Suprapubic skin (tissue), 4 donors: ENCODE data around the gene SMARCC2. TPM values are rescaled to one million over a fixed set of nuclear protein-coding genes. Genes with fewer than 3 reads are reported as not detected.

Experiments
- DNase-seq, 2 donors: peaks; one replicate each; pipeline ENCODE4 v3.0.0-alpha.2; 2019; ENCODE audit warnings: low spot score in 2 of 2
- H3K27ac ChIP-seq: fragments of 200-600 bp; sonication (generic); one replicate; pipeline ENCODE4 v1.5.1; 2019
- H3K27me3 ChIP-seq: fragments of 200-600 bp; sonication (generic); one replicate; pipeline ENCODE4 v1.5.1; 2019
- H3K36me3 ChIP-seq: fragments of 200-600 bp; sonication (generic); one replicate; pipeline ENCODE4 v1.5.1; 2019
- H3K4me1 ChIP-seq: fragments of 200-600 bp; sonication (generic); one replicate; pipeline ENCODE4 v1.5.1; 2019
- H3K4me3 ChIP-seq: fragments of 200-600 bp; sonication (generic); one replicate; pipeline ENCODE4 v1.5.1; 2019; ENCODE audit warnings: mild to moderate bottlenecking
- H3K9me3 ChIP-seq: fragments of 200-600 bp; sonication (generic); one replicate; pipeline ENCODE4 v1.5.1; 2019
- CTCF ChIP-seq, 2 donors: fragments of 200-600 bp in 1 of 2; fragments of 450-650 bp in 1 of 2; sonication (generic) in 1 of 2; IDR thresholded peaks; one replicate each; pipeline ENCODE4 v1.5.1; 2016 to 2019; ENCODE audit warnings: antibody characterized with exemption in 2 of 2, mild to moderate bottlenecking in 1 of 2, moderate library complexity in 1 of 2
- EP300 ChIP-seq: sonication (generic); formaldehyde crosslinking; IDR thresholded peaks from one replicate; pipeline ENCODE4 v1.6.1; 2017; ENCODE audit warnings: antibody characterized with exemption
- POLR2A ChIP-seq, 2 donors: fragments of 450-650 bp; IDR thresholded peaks; one replicate each; pipeline ENCODE4 v1.6.1; 2017; ENCODE audit warnings: antibody characterized with exemption in 2 of 2, mild to moderate bottlenecking in 2 of 2, moderate library complexity in 2 of 2
- POLR2AphosphoS5 ChIP-seq, 3 donors: sonication (generic); formaldehyde crosslinking; IDR thresholded peaks; one replicate each; pipeline ENCODE4 v1.6.1; 2017; ENCODE audit warnings: antibody characterized with exemption in 3 of 3
- WGBS: methylation state at CpG from one replicate; pipeline ENCODE4 v1.1.5; 2018; 5-methylcytosine and 5-hydroxymethylcytosine counted together
- total RNA-seq, 4 donors: library from RNA; depleted of rRNA; stranded (reverse); fragments of >200 nt; gene quantifications; one replicate each; pipeline ENCODE4 v1.1.0, GENCODE V29; 2016

The SMARCC2 gene
- total RNA-seq, 4 donors from 2014 or later = 53.6 to 137 (median 85.9) TPM

GRCh38 chr12:56116267-56117081, 72.8 kb downstream of the SMARCC2 start, which contains the start of gene RPL41:
TSS of gene RPL41 (plus strand) at chr12:56116633.
- H3K4me3 ChIP-seq = peak within 1 kb of the TSS; percentile 88
- peak within 1 kb of the TSS; percentile 95 for H3K27ac ChIP-seq
- TF ChIP-seq CTCF (IDR thresholded peaks at IDR 0.05) (no peak), EP300 (no peak), POLR2A (IDR thresholded peaks at IDR 0.05) (peak; percentile 96 to 98), POLR2AphosphoS5 (IDR thresholded peaks at IDR 0.05) (peak; percentile 94 to 99 (median 95))
- peaks cover 32% of the 10 kb centered on the region for H3K36me3 ChIP-seq
- H3K9me3 ChIP-seq = no peaks in the 10 kb centered on the region
- 0% methylated on average over 34 of the region's 34 CpGs for WGBS
- H3K27me3 ChIP-seq = no peaks in the 10 kb centered on the region
- H3K4me1 ChIP-seq = peaks cover 28% of the 10 kb centered on the region
- peak; percentile 96 to 97 for DNase-seq

GRCh38 chr12:56115329-56115728, 74.0 kb downstream of the SMARCC2 start:
- H3K27me3 ChIP-seq = no peaks in the 10 kb centered on the region
- peaks cover 32% of the 10 kb centered on the region for H3K4me1 ChIP-seq
- H3K36me3 ChIP-seq = peaks cover 34% of the 10 kb centered on the region
- H3K27ac ChIP-seq = peak overlapping the region; percentile 95
- WGBS = 34% methylated on average over 10 of the region's 10 CpGs
- no peak for DNase-seq
- no peaks in the 10 kb centered on the region for H3K9me3 ChIP-seq
- TF ChIP-seq CTCF (IDR thresholded peaks at IDR 0.05) = no peak
- TF ChIP-seq POLR2AphosphoS5 (IDR thresholded peaks at IDR 0.05) = no peak
- TF ChIP-seq POLR2A (IDR thresholded peaks at IDR 0.05) = no peak
- no peak for TF ChIP-seq EP300
- peak overlapping the region; percentile 88 for H3K4me3 ChIP-seq

GRCh38 chr12:56114084-56114483, 75.2 kb downstream of the SMARCC2 start:
- Histone ChIP-seq H3K27ac (no peak overlapping the region), H3K36me3 (peaks cover 46% of the 10 kb centered on the region), H3K4me1 (peaks cover 29% of the 10 kb centered on the region), H3K9me3 (no peaks in the 10 kb centered on the region), H3K27me3 (no peaks in the 10 kb centered on the region), H3K4me3 (no peak overlapping the region)
- DNase-seq = no peak
- TF ChIP-seq CTCF (IDR thresholded peaks at IDR 0.05) = no peak
- TF ChIP-seq POLR2A (IDR thresholded peaks at IDR 0.05) = no peak
- TF ChIP-seq POLR2AphosphoS5 (IDR thresholded peaks at IDR 0.05) = no peak
- TF ChIP-seq EP300 = no peak
- WGBS = 96% methylated on average over 1 of the region's 1 CpG

Other genes starting within 250 kb of the SMARCC2 start
- 100 to 1,000 TPM in 1 of 4 donors, 10 to 100 TPM in 3; 54.4 to 188 (median 71.7) TPM for gene PMEL, start 223.4 kb downstream of the SMARCC2 start, total RNA-seq
- 10 to 100 TPM; 18.4 to 33.2 (median 28.6) TPM for gene CDK2, start 222.7 kb downstream of the SMARCC2 start, total RNA-seq
- 100 to 1,000 TPM in 3 of 4 donors, 10 to 100 TPM in 1; 97.1 to 143 (median 114) TPM for gene RAB5B, start 215.4 kb downstream of the SMARCC2 start, total RNA-seq
- gene SUOX, start 192.2 kb downstream of the SMARCC2 start, total RNA-seq = 10 to 100 TPM; 18.7 to 25.6 (median 22.9) TPM
- gene IKZF4, start 168.4 kb downstream of the SMARCC2 start, total RNA-seq = 10 to 100 TPM in 1 of 4 donors, 1 to 10 TPM in 3; 3.2 to 10.5 (median 3.8) TPM
- 1,000 to 10,000 TPM in 2 of 4 donors, 100 to 1,000 TPM in 2; 600 to 3,046 (median 910) TPM for gene RPS26, start 147.6 kb downstream of the SMARCC2 start, total RNA-seq
- 100 to 1,000 TPM; 147 to 226 (median 181) TPM for gene ERBB3, start 109.3 kb downstream of the SMARCC2 start, total RNA-seq
- 100 to 1,000 TPM; 103 to 153 (median 117) TPM for gene PA2G4, start 84.9 kb downstream of the SMARCC2 start, total RNA-seq
- gene RPL41, start 72.8 kb downstream of the SMARCC2 start, total RNA-seq = 1,000 to 10,000 TPM; 2,523 to 6,346 (median 5,689) TPM
- 1 to 10 TPM; 2.1 to 5.6 (median 3.4) TPM for gene ZC3H10, start 71.2 kb downstream of the SMARCC2 start, total RNA-seq
- 100 to 1,000 TPM in 2 of 4 donors, 10 to 100 TPM in 2; 73.1 to 128 (median 103) TPM for gene ESYT1, start 61.2 kb downstream of the SMARCC2 start, total RNA-seq
- gene MYL6B, start 36.9 kb downstream of the SMARCC2 start, total RNA-seq = 10 to 100 TPM; 28.3 to 37.4 (median 28.5) TPM
- gene MYL6, start 31.1 kb downstream of the SMARCC2 start, total RNA-seq = 1,000 to 10,000 TPM in 1 of 4 donors, 100 to 1,000 TPM in 3; 773 to 1,142 (median 915) TPM
- 10 to 100 TPM; 28.4 to 60.6 (median 35.8) TPM for gene RNF41, start 32.4 kb upstream of the SMARCC2 start, total RNA-seq
- 10 to 100 TPM; 13.3 to 23.7 (median 20.1) TPM for gene NABP2, start 34.9 kb upstream of the SMARCC2 start, total RNA-seq
- 1 to 10 TPM in 2 of 4 donors, not detected in 2; 1.3 to 2.4 TPM for gene SLC39A5, start 40.6 kb upstream of the SMARCC2 start, total RNA-seq
- gene ANKRD52, start 68.9 kb upstream of the SMARCC2 start, total RNA-seq = 10 to 100 TPM; 20.3 to 33.6 (median 24.6) TPM
- 10 to 100 TPM in 1 of 4 donors, 1 to 10 TPM in 3; 3.4 to 17.0 (median 7.6) TPM for gene COQ10A, start 77.5 kb upstream of the SMARCC2 start, total RNA-seq
- gene CS, start 110.8 kb upstream of the SMARCC2 start, total RNA-seq = 100 to 1,000 TPM; 176 to 218 (median 179) TPM
- 10 to 100 TPM; 36.4 to 51.4 (median 42.4) TPM for gene CNPY2, start 126.5 kb upstream of the SMARCC2 start, total RNA-seq
- 100 to 1,000 TPM in 1 of 4 donors, 10 to 100 TPM in 3; 27.2 to 141 (median 39.7) TPM for gene PAN2, start 144.5 kb upstream of the SMARCC2 start, total RNA-seq
- not detected for gene IL23A, start 149.4 kb upstream of the SMARCC2 start, total RNA-seq
- gene STAT2, start 170.6 kb upstream of the SMARCC2 start, total RNA-seq = 100 to 1,000 TPM in 3 of 4 donors, 10 to 100 TPM in 1; 93.8 to 182 (median 111) TPM
- not detected for gene APOF, start 173.4 kb upstream of the SMARCC2 start, total RNA-seq